Measurements from ENCODE around the gene ZCCHC2.

- TF ChIP-seq POLR2A (IDR thresholded peaks at IDR 0.05) (no peak), POLR2AphosphoS5 (IDR thresholded peaks at IDR 0.05) (no peak), CTCF (IDR thresholded peaks at IDR 0.05) (no peak), EP300 (IDR thresholded peaks at IDR 0.05) (no peak)
Measured at GRCh38 chr18:62484941-62485340, 37.9 kb upstream of the ZCCHC2 start.
